ENCODE measurements around the gene DND1.

DNA sequence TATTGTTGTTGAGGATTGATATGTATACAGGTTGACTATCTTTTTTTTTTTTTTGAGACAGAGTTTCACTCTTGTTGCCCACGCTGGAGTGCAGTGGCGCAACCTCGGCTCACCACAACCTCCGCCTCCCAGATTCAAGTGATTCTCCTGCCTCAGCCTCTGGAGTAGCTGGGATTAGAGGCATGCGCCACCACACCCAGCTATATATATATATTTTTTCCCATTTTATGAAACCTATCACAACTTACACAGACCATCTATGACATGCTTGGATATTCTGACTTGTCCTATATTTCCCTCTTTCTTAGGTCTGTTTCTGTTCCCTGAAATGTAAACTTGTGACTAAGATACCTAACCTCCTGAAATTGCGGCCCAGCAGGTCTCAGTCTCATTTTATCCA lies 45.4 kb downstream of the DND1 start:
- TF ChIP-seq, protein P1, sequence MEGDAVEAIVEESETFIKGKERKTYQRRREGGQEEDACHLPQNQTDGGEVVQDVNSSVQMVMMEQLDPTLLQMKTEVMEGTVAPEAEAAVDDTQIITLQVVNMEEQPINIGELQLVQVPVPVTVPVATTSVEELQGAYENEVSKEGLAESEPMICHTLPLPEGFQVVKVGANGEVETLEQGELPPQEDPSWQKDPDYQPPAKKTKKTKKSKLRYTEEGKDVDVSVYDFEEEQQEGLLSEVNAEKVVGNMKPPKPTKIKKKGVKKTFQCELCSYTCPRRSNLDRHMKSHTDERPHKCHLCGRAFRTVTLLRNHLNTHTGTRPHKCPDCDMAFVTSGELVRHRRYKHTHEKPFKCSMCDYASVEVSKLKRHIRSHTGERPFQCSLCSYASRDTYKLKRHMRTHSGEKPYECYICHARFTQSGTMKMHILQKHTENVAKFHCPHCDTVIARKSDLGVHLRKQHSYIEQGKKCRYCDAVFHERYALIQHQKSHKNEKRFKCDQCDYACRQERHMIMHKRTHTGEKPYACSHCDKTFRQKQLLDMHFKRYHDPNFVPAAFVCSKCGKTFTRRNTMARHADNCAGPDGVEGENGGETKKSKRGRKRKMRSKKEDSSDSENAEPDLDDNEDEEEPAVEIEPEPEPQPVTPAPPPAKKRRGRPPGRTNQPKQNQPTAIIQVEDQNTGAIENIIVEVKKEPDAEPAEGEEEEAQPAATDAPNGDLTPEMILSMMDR (IDR thresholded peaks at IDR 0.05; ENCODE audit: low read depth, low read length, missing input control): no peak
- TF ChIP-seq, protein P2, sequence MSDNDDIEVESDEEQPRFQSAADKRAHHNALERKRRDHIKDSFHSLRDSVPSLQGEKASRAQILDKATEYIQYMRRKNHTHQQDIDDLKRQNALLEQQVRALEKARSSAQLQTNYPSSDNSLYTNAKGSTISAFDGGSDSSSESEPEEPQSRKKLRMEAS (IDR thresholded peaks at IDR 0.05): no peak
- TF ChIP-seq HNF4A (conservative IDR thresholded peaks at IDR 0.05): no peak
- no peak for TF ChIP-seq RAD21 (IDR thresholded peaks at IDR 0.05)
- TF ChIP-seq JUND (IDR thresholded peaks at IDR 0.05): no peak
- no peak for TF ChIP-seq TAF1 (conservative IDR thresholded peaks at IDR 0.05)
- TF ChIP-seq HNF4G (IDR thresholded peaks at IDR 0.05): no peak
- TF ChIP-seq YY1 (IDR thresholded peaks at IDR 0.05): no peak
- TF ChIP-seq EGR1 (IDR thresholded peaks at IDR 0.05; ENCODE audit: low read depth in 2 of 2): no peak
- no peak for TF ChIP-seq GABPA (IDR thresholded peaks at IDR 0.05 in 1 of 2, conservative IDR thresholded peaks at IDR 0.05 in 1 of 2)
- no peak for TF ChIP-seq RXRA (IDR thresholded peaks at IDR 0.05)

Measured in liver (tissue), 3 donors.